Right renal pelvis (tissue), 4 donors: ENCODE measurements around the gene LYVE1. TPM values are rescaled to one million over a fixed set of nuclear protein-coding genes. Genes with fewer than 3 reads are reported as not detected.

Experiments used
- DNase-seq, 4 donors: peaks; one replicate each; pipeline ENCODE4 v3.0.0-alpha.2; 2013; ENCODE audit warnings: low read depth in 4 of 4, low spot score in 3 of 4, missing footprints in 1 of 4
- polyA plus RNA-seq, 4 donors: library from polyadenylated mRNA; unstranded; fragments of 120-200 nt; gene quantifications; one replicate each; pipeline ENCODE4 v1.2.1, GENCODE V29; 2013; ENCODE audit not compliant: insufficient read length in 4 of 4

The LYVE1 gene
- polyA plus RNA-seq, 4 donors, result 54.7 to 94.4 (median 65.5) TPM

DNA sequence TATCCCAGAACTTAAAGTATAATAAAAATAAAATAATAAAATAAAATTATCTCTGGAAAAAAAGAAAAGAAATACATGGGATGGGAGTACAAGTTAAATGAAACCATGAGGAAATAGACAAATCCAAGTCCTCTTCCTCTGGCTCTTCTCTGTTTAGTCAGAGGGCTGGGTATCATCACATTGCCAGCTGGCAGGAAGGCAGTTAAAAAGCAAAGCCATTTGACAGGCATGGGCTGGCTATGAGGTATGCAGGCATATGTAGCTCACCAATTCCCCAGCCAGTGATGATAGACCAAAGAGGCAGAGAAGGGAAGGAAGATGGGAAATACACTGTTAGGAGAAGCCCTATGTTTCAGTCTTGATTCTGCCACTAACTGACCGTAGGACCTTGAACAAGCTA, 6.5 kb downstream of the LYVE1 start:
- no peak for DNase-seq

DNA sequence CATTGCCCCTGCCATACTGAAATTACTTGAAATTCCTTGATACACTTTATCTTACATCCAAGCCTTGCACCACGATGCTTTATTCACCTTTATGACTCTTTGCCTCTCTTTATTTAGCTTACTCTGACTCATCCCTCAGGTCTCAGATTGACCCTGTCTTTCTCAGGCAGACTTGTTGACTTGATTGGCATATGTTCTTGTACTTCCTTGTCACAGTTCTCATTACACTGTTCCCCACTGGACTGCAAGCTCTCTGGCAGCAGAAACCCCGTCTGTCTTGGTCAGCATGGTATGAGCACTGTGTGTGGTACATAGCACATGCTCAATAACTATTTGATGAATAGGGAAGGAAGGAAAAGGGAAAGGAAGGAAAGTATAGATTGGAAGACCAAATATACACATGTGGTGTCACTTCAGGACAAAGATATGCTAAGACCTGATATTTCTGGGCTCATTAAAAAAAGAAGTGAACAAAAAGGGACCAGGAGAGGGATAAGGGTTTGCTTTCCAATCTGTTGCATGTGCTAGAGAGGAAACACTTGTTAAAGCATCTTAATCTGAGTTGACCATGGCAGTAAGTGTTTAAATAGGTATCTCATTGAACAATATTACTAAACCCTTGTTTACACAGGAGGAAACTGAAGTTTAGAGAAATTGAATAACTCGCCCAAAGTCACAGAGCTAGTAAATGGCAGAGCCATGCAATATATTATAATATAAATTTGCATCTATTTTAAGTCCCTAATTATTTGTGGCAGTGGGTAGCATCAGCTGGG, 7.2 kb downstream of the LYVE1 start:
- no peak for DNase-seq

DNA sequence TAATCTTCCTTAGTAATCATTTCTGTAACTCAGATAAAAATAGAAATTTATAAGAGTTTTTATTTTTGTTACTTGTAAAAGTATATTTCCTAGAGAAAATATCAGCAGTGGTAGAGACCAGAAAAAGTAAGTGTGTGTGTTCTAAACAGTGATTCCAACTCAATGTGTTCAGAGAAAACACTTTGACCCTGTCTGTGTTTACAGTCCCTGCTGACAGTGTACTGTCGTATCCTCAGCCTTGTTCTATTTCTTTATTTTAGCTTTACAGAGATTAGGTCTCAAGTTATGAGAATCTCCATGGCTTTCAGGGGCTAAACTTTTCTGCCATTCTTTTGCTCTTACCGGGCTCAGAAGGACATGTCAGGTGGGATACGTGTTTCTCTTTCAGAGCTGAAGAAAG, 10.2 kb downstream of the LYVE1 start:
- no peak for DNase-seq

DNA sequence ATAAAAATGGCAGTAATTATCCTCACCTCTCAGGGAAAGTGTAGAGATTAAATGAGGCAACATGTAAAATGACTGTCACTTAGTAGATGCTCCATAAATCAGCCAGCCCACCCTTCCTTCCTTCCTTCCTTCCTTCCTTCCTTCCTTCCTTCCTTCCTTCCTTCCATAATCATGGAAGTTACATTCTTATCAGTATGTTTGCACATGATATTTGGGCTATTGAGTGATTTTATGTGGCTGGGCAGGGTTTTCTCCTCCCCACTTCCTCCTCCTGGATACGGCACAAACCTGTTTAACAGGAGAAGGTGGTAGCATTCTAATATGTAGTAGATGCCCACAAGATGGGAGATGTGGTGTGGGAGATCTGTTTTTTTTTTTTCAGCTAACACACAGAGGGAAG, 11.9 kb downstream of the LYVE1 start:
- DNase-seq, result no peak

DNA sequence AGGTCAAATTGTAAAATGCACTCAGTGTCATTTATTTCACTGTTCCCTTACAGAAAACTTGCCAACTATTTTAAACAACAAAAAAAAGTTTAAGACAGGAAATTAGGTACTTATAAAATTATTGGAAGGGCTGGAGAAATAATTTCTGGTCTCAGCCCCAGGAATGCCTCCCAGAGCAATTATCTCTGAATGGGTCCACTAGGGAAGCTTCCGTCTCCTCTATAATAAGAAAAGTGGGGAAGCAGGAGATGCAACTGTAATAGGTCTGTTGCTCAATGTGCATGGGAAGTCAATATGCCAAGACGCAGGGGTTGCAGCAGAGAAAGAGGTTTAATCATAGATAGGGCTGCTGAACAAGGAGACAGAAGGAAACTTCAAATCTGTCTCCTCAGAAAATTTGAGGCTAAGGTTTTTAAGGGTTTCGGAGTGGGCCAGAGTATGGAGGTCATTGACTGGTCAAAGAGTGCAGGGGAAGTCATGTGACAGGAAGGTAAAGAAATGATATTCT, 16.6 kb downstream of the LYVE1 start:
- no peak for DNase-seq

DNA sequence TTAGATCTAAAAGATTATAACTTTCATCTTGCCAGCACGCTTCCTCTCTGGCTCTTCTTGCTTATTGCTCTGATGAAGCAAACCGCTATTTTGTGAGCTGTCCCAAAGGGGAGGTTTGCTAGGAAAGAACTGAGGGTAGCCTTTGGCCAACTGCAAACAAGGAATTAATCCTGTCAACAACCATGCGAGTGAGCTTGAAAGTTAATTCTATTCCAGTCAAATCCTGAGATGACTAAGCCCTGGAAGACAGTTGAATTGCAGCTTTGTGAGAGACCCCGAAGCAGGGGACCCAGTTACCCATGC, 17.2 kb downstream of the LYVE1 start:
- DNase-seq, result no peak

DNA sequence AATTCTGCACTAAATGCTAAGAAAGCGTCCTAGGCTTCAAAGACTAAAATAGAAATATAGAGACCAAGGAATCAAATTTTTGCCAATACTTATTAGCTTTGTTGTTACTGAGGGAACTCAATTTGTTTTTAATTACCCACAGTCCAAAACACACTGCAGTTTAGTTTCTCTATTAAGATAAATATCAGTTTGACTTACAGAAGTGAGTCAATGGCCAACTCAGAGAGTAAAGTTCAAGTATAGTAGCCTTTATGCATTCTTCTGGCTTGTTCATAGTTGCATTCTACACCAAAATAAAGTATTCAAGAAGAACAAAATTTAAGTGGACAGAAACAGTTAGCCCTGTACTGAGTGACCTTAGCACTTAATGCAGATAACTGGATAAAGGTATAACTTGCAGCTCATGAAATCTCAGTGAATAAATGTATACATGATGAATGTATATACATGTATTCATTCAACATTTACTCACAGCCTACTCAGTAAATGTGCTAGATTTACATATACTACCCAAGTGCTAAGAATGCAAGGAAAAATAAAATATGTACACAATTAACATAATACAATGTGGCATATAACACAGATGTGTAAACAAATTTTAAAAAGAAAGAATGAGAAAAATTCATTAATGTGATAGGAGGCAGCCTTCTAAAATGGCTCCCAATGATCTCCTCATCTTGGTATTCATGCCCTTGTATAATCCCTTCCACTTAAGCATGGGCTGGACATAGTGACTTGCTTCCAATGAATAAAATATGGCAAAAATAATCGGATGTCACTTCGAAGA, 17.8 kb downstream of the LYVE1 start:
- DNase-seq, result no peak

DNA sequence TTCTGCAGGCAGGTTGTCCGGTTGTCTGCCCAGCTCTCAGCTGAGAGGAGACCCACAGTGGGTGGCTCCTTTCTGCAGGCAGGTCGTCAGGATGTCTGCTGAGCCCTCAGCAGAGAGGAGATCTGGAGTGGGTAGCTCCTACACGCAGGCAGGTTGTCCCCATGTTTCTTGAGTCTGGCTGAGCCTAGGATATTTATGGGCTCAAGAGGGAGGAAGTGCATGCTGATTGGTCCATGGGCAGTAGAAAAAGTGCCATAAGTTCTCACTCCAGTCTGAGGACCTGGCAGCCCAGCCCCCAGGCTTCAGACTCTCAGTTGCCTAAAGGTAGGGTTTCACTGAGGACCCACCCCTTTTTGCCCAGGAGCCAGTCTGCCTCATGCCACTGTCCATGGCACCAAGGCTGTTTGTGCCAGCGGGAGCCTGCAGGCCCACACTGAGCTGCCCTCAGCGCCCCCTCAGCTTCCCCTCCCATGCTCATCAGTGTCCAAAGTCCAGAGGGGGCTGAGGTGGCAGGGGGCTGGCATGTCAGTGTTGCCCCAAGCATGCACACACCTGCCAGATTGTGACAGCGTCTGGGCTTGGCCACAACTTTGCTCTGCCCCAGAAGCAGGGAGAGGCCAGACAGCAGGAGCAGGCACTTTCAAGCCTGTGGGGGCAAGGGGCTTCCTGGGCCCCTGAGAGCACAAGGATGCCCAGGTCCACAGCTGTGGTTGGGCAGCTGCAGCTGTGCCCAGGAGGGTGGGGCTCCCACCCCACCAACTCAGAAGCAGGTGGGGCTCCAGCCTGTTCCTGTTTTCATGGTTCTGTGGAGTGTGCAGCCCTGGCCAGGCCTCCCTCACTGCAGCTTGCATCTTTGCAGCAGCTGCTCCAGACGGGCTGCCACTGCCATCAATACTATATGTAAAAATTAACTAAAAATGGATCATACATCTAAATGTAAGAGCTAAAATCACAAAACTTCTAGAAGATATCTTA, 23.7 kb downstream of the LYVE1 start:
- DNase-seq, result no peak

DNA sequence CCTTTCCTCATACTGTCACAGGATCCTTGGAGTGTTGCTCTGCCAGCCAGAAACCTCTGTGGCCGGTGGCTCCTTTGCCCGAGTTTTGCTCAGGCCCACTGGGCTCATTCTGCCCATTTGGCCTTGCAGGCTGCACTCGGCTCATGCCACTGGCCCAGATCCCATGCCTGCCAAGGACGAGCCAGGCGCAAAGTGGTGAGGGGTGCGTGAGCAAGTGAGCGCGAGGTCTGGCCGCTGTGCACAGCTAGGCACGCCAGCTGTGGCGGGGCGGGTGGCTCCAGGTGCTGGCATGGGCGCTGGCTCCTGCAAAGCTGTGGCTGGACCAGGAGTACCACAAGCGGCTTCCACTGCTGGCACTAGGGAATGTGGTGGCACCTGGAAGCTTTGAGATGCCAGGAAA, 24.7 kb downstream of the LYVE1 start:
- no peak for DNase-seq

DNA sequence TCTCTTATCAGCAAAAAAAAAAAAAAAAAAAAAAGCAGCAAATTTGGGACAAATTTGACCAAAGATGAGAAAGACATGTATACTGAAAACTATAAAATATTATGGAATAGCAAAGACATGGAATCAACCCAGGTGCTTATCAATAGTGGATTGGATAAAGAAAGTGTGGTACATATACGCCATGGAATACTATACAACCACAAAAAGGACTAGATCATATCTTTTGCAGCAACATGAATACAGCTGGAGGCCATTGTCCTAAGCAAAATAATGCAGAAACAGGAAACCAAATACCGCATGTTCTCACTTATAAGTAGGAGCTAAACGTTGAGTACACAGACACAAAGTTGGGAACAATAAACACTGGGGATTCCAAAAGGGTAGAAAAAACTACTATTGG, 25.7 kb downstream of the LYVE1 start:
- no peak for DNase-seq

DNA sequence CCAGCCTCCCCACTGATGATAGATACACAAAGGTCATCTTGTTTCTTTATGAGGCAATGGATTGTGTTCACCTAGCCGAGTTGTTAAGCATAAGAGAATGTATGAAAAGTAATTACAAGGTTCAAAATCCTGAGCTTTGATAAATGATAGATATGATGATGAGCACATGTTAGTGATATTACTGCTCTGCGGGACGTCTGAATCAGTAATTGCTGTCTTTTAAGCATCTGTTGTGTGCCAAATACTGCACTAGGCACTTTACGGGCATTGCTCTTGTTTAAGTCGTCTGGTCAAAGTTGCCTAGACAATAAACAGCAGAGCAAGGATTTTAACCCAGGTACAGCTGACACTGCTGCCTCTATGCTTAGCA, 26.9 kb downstream of the LYVE1 start:
- DNase-seq, result no peak

DNA sequence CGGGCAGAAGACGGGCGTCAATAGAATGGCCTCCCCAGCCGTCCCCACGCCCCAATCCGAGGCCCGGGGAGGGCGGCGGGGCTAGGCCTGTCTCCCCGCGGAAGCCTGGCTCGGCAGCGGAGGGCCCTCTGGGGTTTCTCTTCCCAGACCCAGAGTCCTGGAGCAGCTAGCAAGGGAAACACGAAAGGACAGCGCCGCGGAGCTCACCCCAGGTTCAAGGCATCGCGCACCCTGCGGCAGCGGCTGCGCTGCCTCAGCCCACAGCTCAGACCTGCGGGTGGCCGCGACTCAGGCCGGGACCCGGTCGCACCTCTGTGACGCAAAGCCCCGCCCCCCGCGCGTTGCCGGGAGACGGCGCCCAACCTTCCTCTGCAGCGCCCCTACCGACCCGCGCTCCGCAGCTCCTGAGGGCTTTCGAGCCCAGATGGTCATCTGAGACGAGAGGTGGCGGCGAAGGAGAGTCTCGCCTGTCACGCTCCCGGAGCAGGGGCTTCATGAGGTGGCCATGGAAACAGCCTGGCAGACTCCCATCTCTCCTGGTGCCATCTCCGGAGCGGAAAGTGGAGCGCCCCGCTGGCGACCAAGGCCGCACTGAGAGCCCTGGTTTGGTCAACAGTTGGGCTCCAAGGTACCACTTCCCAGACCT, 27.4 kb downstream of the LYVE1 start, which contains the start of gene RNF141:
RNF141 (minus strand) TSS at position 273 of the 646 bp plus-strand sequence. CDS start 7,029 bp downstream, outside the sequence.
- DNase-seq, result peak; percentile 88 to 90 (median 89)

DNA sequence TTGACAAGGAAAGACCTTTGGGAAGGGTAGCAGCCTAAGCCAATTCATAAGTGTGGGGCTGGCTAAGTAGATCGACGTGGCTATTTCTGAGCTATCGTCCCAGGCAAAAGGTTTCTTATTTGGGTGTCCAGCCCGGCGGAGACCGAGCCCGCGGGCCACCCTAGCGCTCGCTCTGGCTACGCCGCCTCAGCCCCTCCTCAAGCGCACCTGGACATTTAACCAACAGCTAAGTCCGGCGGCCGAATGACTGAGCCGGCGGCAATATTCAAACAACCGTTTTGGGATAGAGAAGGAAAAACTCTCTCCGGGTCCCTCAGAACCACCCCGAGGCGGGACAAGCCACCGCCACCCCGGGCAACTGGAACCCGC, 27.9 kb downstream of the LYVE1 start:
- DNase-seq, result peak in 2 of 4 donors; percentile 32 to 49

DNA sequence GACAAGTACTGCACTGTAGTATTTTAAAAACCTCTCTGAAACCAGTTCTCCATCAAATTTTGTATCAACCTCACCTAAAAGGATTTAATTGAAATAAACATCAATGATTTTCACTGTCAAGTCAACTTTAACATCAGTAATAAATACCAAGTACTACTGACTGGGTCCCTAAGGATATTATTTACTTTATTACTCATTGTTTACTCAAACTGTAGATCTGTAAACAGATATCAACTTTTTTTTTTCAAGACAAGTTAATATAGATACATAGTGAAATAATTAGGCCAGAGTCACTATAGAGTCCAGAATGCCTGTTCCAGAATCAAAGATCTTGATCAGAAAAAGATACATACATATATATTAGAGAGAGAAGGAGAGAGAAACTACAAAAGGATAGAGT, 29.1 kb downstream of the LYVE1 start:
- DNase-seq, result no peak

DNA sequence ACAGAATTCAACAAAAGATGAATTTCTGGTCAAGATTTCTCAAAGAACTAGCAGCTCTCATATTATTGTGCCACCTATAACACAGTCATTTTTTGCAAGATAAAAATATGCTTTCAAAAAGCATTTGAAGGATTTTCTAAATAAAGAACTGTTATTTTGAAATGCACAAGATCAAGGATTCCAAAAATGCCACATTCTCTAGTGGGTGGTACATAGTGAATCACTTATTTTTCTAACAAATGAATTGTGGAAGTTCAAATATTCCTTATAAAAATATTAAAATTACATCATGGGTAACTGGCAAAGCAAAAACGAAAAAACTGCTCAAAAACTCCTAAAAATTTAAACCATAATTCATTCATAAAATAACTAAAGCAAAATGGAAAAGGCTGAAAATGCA, 29.5 kb downstream of the LYVE1 start:
- DNase-seq, result no peak

DNA sequence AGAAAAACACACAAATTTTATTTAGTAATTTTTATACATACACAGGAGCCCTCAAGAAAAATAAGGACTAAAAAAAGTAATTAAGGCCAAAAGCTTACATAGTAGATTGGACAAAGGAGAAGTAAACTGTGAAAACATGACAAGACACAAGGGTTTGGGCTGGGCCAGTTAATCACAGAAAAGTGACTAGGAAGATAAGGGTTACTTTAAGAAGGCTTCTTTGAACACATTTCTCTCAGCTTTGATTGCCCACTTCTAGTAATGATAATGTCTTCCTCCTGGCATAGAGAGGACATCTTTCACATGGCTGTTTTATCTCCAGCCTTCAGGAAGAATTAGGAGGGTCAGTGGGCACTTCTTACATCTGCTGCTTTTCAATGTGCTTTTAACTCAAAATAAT, 30.9 kb downstream of the LYVE1 start:
- DNase-seq, result no peak

DNA sequence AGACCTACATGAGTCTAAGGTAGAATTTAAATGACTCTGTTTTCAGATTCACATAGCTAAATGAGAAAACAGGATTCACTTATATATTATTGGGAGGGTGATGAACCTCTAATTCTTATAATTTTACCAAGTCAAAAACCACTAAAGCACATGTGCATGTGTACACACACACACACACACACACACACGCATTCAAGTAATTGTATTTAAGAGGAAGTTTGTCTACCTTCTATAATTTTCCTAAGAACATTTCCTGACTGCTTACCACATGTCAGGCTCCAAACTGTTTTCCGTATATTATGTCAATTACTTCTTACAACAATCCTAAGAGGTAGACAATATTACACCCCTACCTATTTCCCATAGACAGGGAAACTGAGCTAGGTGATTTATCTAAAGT, 34.1 kb downstream of the LYVE1 start:
- DNase-seq, result no peak

DNA sequence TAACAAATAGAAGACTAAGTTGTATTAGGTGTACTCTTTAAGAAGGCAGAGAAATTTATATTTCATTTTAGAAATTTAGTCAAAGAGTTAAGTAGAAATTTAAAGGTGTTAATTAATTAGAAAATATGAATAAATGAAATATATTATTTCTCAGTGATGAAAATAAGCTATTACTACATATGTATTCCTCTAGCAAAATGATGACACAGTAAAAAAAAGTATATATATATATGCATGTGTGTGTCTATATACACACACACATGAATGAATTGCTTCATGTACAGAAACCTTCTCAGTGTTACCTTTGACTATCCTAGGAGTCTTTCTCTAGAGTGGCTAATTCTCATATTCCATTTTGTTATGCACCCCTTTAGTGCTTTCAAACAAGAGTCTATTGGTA, 35.1 kb downstream of the LYVE1 start:
- DNase-seq, result no peak

DNA sequence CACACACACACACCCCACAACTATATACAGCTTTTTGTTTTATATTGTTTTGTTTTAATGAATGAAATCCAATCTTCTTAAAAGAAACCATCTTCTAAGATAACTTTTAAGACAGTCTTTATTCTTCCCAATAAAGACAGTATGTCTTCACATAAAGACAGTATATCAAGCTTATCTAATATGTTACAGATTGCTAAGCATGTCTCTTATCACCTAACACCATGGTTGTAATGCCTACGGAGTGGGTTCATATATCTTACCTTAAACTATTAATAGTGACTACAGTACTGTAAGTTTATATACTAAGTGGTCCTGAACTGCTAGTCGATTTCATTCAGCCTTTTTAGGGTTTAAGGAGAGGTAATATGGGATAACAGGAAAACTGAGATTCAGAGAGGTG, 35.9 kb downstream of the LYVE1 start:
- DNase-seq, result no peak

DNA sequence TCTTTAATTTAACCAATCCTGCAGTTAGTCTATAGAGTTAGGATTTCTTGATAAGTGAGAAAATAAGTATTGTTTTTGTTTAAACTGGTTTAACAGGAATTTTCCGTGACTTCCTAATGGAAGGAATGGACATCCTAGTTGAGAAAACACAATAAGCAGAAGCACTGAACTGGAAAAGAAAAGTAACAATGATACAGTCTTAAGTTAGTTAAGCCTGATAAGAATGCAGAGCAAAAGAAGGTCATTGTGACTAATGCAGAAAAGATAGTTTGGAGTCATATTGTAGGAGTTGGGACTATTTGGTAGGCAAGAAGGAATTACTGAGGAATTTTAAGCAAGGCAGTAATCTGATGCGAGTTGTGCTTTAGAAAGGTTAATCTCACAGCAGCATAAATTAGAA, 39.2 kb downstream of the LYVE1 start:
- no peak for DNase-seq
